Panc1 (cell line): ENCODE measurements around the gene TM9SF3. TPM values are rescaled to one million over a fixed set of nuclear protein-coding genes. Genes with fewer than 3 reads are reported as not detected.

ENCODE experiments used
- ATAC-seq: fragments of 200-7000 bp; cut with Tn5 transposase; 2 replicates; pipeline ENCODE4 v1.9.1; 2020; ENCODE audit warnings: mild to moderate bottlenecking, moderate library complexity
- BruUV-seq: library from RNA; stranded (reverse); fragments of 400-500 nt; replicated peaks from 2 replicates; lab custom pipeline; 2021; lab: Mats Ljungman, UMichigan
- CTCF ChIA-PET: fragments of 300-600 bp; sonication (Branson Sonifier 250); formaldehyde crosslinking; loops from one replicate; lab custom pipeline; 2022; ENCODE audit warnings: antibody characterized with exemption; lab: Charles Lee
- POLR2A ChIA-PET: fragments of 300-600 bp; sonication (Branson Sonifier 250); formaldehyde crosslinking; loops from one replicate; lab custom pipeline; 2022; ENCODE audit warnings: antibody characterized with exemption; lab: Charles Lee
- DNase-seq: peaks from one replicate; pipeline ENCODE4 v3.0.0-alpha.2; 2010; ENCODE audit warnings: low read depth, low spot score
- H3K27ac ChIP-seq: 2 replicates; pipeline ENCODE4 v1.5.1; 2011; ENCODE audit warnings: mild to moderate bottlenecking, low read length, inconsistent platforms
- H3K27me3 ChIP-seq: fragments of 200-500 bp; sonication (Bioruptor generic); 2 replicates; pipeline ENCODE4 v1.6.0; 2014; ENCODE audit warnings: low read length, inconsistent platforms; ENCODE audit not compliant: control insufficient read depth, insufficient read depth
- H3K36me3 ChIP-seq: fragments of 200-500 bp; sonication (Bioruptor generic); 2 replicates; pipeline ENCODE4 v1.5.1; 2014; ENCODE audit warnings: inconsistent platforms, mild to moderate bottlenecking, low read length, moderate library complexity; ENCODE audit not compliant: control insufficient read depth, insufficient read depth
- H3K4me1 ChIP-seq: 2 replicates; pipeline ENCODE4 v1.5.1; 2011; ENCODE audit warnings: inconsistent platforms, mild to moderate bottlenecking, low read length, moderate library complexity; ENCODE audit not compliant: control insufficient read depth, insufficient read depth
- H3K4me3 ChIP-seq, 2 experiments: 2 replicates each; pipeline ENCODE4 v1.5.1; 2011 to 2012; ENCODE audit warnings: low read depth in 2 of 2, low read length in 2 of 2, mild to moderate bottlenecking in 2 of 2, inconsistent platforms in 1 of 2, moderate library complexity in 1 of 2
- H3K9me3 ChIP-seq: fragments of 200-500 bp; sonication (Bioruptor generic); 2 replicates; pipeline ENCODE4 v1.5.1; 2014; ENCODE audit warnings: low read depth, mild to moderate bottlenecking, inconsistent platforms, low read length, moderate library complexity; ENCODE audit not compliant: control insufficient read depth, insufficient read depth
- CTCF ChIP-seq: fragments of 450-650 bp; IDR thresholded peaks from 2 replicates; pipeline ENCODE4 v1.5.1; 2017; ENCODE audit warnings: mild to moderate bottlenecking
- POLR2AphosphoS5 ChIP-seq: IDR thresholded peaks from 2 replicates; pipeline ENCODE4 v1.6.1; 2012; ENCODE audit warnings: mild to moderate bottlenecking, low read depth, low read length, moderate library complexity
- REST ChIP-seq, 2 experiments: IDR thresholded peaks; 2 replicates each; pipeline ENCODE4 v1.6.1; 2011 to 2012; ENCODE audit warnings: low read depth in 2 of 2, control low read depth in 1 of 2, low read length in 1 of 2, mild to moderate bottlenecking in 1 of 2, moderate library complexity in 1 of 2; ENCODE audit not compliant: insufficient read depth in 1 of 2
- TCF7L2 ChIP-seq: IDR thresholded peaks from 2 replicates; pipeline ENCODE4 v1.6.1; 2011; ENCODE audit warnings: mild to moderate bottlenecking, low read depth, low read length, inconsistent platforms
- in situ Hi-C: cut with HindIII; loops from 2 replicates; pipeline ENCODE4 v1.10.0; 2016; ENCODE audit warnings: low sequenced_read_pairs, low pct_unique_long_range_greater_than_20kb
- intact Hi-C: fragments of 100-400 bp; cut with micrococcal nuclease; formaldehyde crosslinking; loops from one replicate; pipeline ENCODE4 v1.10.0; 2022; ENCODE audit not compliant: unreplicated experiment
- total RNA-seq: library from RNA; stranded (reverse); gene quantifications from one replicate; pipeline ENCODE4 v1.2.1, GENCODE V29; 2021; ENCODE audit not compliant: unreplicated experiment

The TM9SF3 gene
- total RNA-seq, 1 experiment from 2014 or later, result 179 TPM

GRCh38 chr10:96507044-96507443, 79.8 kb downstream of the TM9SF3 start:
- no TSS peak for BruUV-seq
- in situ Hi-C loops, result no loop called here
- Histone ChIP-seq H3K4me1 (no peaks in the 10 kb centered on the region), H3K9me3 (no peaks in the 10 kb centered on the region), H3K4me3 (no peak overlapping the region), H3K36me3 (no peaks in the 10 kb centered on the region), H3K27ac (no peak overlapping the region), H3K27me3 (peaks cover 2% of the 10 kb centered on the region; the same call in 1 of the 2 replicates)
- intact Hi-C loops, result no loop called here
- no peak for DNase-seq
- POLR2A ChIA-PET, result no interaction called here
- CTCF ChIA-PET, result no interaction called here
- TF ChIP-seq POLR2AphosphoS5 (no peak), REST (IDR thresholded peaks at IDR 0.05; ENCODE audit: insufficient read depth in 1 of 2, low read depth in 2 of 2, low read length in 1 of 2) (no peak), CTCF (no peak), TCF7L2 (no peak)
- no peak for ATAC-seq

GRCh38 chr10:96505150-96506136, 81.4 kb downstream of the TM9SF3 start:
- TF ChIP-seq REST (IDR thresholded peaks at IDR 0.05; ENCODE audit: insufficient read depth in 1 of 2, low read depth in 2 of 2, low read length in 1 of 2) (no peak), TCF7L2 (no peak), POLR2AphosphoS5 (no peak), CTCF (no peak)
- no peaks in the 10 kb centered on the region for H3K9me3 ChIP-seq
- DNase-seq, result no peak
- CTCF ChIA-PET, result no interaction called here
- no TSS peak for BruUV-seq
- POLR2A ChIA-PET, result no interaction called here
- H3K4me3 ChIP-seq, result no peak overlapping the region
- ATAC-seq, result no peak
- in situ Hi-C loops (no loop called here), intact Hi-C loops (no loop called here)
- H3K27me3 ChIP-seq, result no peaks in the 10 kb centered on the region
- no peaks in the 10 kb centered on the region for H3K36me3 ChIP-seq
- H3K4me1 ChIP-seq, result no peaks in the 10 kb centered on the region
- no peak overlapping the region for H3K27ac ChIP-seq
